Testis (tissue), 2 donors: Measurements from ENCODE around the gene CCNY.

Experiments
- POLR2A ChIP-seq: fragments of 450-650 bp; IDR thresholded peaks from one replicate; pipeline ENCODE4 v1.6.1; 2017; ENCODE audit warnings: antibody characterized with exemption, mild to moderate bottlenecking, moderate library complexity
- TF ChIP-seq, protein P1 (sequence below), 3 experiments: fragments of 450-650 bp in 2 of 3; fragments of 200-600 bp in 1 of 3; sonication (generic) in 1 of 3; IDR thresholded peaks; one replicate each; pipeline ENCODE4 v1.5.1; 2016 to 2019; ENCODE audit warnings: antibody characterized with exemption in 3 of 3, mild to moderate bottlenecking in 2 of 3, moderate library complexity in 1 of 3

DNA sequence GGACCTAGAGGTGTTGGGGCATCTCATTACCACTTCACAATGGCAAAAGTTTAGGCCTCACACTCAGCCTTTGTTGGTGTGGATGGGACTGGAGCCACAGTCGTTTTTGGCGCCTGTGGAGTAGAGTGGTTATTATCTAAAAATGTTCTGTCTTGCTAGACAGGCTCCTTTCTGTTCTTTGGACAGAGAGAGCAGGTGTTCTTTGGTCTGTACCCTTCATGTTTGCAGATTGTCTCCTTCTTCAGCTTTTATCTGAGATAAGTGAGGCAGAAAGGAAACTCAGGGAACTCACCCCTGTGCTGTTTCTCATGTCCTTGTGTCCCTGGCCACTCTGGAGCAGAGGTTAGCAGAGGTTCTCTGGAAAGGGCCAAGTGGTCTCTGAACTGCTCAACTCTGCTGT is 103.7 kb downstream of the CCNY start:
- TF ChIP-seq, protein P1, sequence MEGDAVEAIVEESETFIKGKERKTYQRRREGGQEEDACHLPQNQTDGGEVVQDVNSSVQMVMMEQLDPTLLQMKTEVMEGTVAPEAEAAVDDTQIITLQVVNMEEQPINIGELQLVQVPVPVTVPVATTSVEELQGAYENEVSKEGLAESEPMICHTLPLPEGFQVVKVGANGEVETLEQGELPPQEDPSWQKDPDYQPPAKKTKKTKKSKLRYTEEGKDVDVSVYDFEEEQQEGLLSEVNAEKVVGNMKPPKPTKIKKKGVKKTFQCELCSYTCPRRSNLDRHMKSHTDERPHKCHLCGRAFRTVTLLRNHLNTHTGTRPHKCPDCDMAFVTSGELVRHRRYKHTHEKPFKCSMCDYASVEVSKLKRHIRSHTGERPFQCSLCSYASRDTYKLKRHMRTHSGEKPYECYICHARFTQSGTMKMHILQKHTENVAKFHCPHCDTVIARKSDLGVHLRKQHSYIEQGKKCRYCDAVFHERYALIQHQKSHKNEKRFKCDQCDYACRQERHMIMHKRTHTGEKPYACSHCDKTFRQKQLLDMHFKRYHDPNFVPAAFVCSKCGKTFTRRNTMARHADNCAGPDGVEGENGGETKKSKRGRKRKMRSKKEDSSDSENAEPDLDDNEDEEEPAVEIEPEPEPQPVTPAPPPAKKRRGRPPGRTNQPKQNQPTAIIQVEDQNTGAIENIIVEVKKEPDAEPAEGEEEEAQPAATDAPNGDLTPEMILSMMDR (IDR thresholded peaks at IDR 0.05): no peak
- TF ChIP-seq POLR2A: no peak
